ENCODE data around the gene ZNF226. TPM values are rescaled to one million over a fixed set of nuclear protein-coding genes. Genes with fewer than 3 reads are reported as not detected.
"Not testable (repeated sequence)": the region's sequence is repeated elsewhere in the genome, so short reads cannot be mapped to it uniquely, and the experiment has no call there.

Gene ZNF226
- polyA plus RNA-seq (2013, experiment 1 of 2; ENCODE audit: insufficient read length) = 12.8 TPM
- polyA plus RNA-seq (2013, experiment 2 of 2; ENCODE audit: insufficient read length) = 11.0 TPM

DNA sequence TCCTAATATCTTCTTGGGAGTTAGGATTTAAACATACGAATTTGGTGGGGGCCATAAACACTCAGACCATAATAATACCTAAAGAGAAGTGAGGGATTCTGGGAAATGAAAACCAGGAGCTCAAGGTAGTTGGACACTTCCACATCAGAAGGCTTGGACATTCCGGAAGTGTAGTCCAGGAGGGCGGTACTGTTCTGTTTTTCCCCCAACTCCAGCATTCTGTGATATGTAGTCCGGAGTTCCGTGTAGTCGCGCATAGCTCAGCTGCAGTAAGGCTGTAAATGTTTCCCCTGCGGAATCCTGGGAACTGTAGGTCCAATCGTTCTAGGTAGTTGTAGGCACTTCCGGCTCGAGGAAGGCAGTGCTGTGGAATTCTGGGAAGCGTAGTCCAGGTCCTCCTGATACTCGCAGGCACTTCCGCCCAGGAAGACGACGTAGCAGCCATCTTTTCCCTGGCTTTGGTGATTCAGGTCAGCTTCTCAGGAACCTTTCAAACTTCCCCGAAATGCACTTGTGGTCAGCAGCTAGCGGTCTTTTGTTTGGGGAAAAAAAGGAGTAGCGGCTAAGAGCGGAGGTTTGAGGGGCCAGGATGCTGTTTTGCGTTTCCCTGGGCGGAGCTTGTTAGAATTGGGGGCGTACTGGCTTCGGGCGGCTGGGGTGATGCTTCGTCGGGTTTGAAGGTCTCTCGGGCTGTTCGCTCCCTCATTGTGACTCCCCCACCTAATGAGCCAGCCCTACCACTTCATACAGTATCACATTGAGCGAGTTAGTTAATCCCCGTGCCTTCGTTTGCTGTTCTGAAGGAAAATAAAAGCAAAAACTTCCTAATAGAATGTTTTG, at the start of gene ZNF226:
TSS of gene ZNF226 (plus strand) at position 428 of the 840 bp plus-strand sequence. CDS start 4,981 bp downstream, outside the sequence.
- peak; percentile 99 for DNase-seq

DNA sequence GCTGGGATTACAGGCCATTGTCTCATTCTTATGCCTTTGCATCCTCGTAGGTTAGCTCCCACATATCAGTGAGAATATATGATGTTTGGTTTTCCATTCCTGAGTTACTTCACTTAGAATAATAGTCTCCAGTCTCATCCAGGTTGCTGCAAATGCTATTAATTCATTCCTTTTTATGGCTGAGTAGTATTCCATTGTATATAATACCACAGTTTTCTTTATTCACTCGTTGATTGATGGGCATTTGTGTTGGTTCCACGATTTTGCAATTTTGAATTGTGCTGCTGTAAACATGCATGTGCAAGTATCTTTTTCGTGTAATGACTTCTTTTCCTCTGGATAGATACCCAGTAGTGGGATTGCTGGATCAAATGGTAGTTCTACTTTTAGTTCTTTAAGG, 43.7 kb upstream of the ZNF226 start:
- DNase-seq = not testable (repeated sequence)

DNA sequence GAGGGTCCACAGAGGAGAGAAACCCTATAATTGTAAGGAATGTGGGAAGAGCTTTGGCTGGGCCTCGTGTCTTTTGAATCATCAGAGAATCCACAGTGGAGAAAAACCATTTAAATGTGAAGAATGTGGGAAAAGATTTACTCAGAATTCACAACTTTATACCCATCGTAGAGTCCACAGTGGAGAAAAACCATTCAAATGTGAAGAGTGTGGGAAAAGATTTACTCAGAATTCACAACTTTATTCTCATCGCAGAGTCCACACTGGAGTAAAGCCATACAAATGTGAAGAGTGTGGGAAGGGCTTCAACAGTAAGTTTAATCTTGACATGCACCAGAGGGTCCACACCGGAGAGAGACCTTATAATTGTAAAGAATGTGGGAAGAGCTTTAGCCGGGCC, 32.9 kb upstream of the ZNF226 start:
- DNase-seq = no peak

DNA sequence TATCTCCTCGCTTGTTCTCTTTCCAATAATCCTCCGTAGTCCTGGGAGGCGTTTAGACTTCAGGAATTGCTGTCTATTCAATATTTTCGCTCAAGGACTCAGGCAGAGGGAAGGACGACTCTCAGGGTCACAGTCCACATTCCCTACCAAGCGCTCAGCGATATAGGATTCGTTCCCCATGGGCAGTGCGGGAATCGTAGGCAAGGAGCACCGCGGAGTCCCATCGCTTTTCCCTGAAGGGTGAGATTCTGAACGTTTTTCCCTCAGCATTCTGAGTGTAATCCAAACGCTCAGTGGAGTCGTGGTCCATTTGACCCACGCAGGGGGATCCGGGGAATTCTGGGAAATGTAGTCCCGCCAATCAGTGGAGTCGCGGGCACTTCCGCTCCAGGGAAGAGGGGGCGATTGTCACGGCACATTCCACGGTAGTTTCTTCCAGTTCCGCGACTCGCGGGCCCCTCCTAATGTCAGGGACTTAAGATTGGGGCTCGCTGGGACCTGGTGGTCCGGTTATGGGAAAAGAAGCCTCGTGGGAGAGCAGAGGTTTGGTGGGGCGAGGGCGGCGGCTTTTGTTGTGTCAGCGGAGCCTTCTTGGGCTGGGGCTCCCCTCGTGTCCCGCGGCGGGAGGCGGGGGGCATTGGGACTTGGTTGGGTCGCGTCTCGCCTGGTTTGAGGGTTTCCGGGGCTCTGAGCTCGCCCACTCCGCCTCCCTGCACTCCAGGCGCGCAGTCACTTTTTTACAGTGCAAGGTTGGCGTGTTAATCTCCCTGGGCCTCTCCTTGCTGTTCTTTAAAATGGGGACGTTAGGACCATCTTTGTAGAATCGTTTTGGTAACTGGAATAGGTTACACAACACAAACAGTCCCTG, 23.5 kb upstream of the ZNF226 start, which contains the start of gene ZNF234:
TSS of gene ZNF234 (plus strand) at position 364 of the 868 bp plus-strand sequence. CDS start 3,079 bp downstream, outside the sequence.
- DNase-seq = peak; percentile 88

DNA sequence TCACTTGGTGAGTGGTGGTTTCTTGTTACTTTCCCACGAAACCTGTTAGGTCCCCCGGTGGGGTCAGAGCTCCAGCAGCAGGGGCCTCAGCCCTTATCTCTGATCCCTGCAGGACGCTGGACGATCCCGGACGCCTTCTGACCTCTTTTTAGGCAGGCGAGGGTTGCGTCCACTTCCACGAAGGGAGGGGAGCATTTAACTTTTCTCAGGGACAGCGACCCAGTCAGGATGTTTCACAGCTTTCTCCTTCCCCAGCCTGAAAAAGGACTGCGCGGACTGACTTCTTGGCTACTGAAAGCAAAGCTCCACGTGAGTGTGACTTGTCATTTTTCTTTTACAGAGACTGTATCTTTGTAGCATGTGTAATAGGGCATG, 22.9 kb upstream of the ZNF226 start:
- DNase-seq = peak; percentile 8

DNA sequence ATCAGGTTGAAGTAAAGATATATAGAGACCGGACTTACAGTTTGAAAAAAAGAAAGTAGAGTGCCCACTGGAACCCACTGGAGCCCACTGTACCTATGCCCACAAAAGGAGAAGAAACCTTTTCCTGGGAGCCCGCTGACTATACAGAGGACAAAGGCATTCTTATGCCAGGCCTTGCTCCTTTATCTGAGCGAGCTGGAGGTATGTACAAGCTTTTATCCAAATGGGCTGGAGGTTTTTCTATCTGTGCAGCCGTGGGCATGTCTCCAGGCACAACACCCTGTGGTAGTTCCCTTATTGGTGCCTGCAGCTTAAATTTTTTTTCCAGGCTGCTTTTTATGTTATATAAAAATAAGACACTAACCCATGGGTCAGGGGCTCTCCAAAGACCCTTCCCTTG, 15.1 kb upstream of the ZNF226 start:
- no peak for DNase-seq

DNA sequence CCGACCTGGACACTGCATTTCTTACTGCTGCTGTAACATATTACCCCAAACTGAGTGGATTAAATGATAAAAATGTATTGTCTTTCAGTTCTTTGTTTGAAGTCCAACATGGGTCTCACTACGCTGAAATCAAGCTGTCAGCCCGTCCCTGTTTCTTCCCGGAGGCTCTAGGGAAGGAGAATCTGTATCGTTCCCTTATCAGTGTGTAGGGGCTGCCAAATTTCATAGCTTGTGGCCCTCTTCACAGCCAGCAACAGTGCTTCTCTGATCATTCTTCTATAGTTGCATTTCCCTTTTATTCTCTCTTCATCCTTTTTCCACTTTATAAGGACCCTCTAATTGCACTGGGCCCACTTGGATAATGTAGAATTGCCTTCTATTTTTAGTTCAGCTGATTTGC, 13.4 kb upstream of the ZNF226 start:
- DNase-seq = no peak

DNA sequence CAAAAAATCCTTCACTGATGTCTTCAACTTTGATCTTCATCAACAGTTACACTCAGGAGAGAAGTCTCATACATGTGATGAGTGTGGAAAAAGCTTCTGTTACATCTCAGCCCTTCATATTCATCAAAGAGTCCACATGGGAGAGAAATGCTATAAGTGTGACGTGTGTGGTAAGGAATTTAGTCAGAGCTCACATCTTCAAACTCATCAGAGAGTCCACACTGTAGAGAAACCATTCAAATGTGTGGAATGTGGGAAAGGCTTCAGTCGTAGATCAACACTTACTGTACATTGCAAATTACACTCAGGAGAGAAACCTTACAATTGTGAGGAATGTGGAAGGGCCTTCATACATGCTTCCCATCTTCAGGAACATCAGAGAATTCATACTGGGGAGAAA, 8.4 kb upstream of the ZNF226 start:
- no peak for DNase-seq

DNA sequence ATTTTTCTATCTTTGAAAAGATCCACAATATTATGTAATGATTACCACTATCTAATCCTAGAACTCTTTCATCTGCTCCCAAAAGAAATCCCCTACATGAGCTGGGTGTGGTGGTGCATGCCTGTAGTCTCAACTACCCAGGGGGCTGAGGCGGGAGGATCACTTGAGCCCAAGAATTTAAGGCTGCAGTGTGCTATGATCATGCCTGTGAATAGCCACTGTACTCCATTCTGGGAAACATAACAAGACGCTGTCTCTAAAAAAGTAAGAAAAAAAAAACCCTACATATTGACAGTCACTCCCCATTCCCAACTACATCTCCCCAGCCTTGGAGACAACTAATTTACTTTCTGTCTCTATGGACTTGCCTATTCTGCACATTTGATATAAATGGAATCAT, 1.1 kb upstream of the ZNF226 start:
- no peak for DNase-seq

DNA sequence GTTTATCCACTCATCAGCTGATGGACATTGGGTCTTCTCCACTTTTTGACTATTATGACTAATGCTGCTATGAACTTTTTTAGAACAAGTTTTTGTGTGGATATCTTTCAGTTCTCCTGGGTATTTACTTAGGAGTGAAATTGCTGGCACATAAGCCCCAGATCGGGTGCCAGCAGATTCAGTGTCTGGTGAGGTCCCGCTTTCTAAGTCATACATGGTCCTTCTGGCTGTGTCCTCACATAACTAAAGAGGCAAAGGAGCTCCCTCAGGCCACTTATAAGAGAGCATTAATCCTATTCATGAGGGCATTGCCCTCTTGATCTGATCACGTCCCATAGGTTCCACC, 600 bp upstream of the ZNF226 start:
- DNase-seq = no peak

DNA sequence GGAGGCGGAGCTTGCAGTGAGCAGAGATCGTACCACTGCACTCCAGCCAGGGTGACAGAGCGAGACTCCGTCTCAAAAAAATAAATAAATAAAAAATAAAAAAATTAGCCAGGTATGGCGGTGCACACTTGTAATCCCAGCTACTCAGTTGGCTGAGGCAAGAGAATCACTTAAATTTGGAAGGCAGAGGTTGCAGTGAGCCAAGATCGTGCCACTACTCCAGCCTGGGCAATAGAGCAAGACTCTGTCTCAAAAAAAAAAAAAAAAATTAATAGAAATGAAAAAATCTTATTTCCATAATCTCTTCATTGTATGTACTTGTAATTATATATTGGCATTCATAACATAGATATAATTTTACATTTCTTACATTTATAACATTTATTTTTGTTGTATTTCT, 5.8 kb downstream of the ZNF226 start:
- DNase-seq = not testable (repeated sequence)

DNA sequence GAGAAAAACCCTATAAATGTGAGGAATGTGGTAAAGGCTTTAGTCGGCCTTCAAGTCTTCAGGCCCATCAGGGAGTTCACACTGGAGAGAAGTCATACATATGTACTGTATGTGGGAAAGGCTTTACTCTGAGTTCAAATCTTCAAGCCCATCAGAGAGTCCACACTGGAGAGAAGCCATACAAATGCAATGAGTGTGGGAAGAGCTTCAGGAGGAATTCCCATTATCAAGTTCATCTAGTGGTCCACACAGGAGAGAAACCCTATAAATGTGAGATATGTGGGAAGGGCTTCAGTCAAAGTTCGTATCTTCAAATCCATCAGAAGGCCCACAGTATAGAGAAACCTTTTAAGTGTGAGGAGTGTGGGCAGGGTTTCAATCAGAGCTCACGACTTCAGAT, 11.7 kb downstream of the ZNF226 start:
- DNase-seq = no peak

DNA sequence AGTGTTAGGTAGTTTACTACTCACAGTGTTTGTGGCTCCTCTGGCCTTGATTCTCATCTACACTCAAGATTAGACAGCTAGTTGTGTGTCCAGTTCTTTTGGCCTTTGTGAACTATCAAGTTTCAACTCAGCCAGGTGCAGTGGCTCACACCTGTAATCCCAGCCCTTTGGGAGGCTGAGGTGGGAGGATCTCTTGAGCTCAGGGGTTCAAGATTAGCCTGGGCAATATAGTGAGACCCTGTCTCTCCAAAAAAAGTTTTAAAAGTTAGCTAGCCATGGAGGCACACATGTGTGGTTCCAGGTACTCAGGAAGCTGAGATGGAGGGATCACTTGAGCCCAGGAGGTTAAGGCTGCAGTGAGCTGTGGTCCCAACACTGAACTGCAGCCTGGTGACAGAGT, 16.1 kb downstream of the ZNF226 start:
- no peak for DNase-seq

DNA sequence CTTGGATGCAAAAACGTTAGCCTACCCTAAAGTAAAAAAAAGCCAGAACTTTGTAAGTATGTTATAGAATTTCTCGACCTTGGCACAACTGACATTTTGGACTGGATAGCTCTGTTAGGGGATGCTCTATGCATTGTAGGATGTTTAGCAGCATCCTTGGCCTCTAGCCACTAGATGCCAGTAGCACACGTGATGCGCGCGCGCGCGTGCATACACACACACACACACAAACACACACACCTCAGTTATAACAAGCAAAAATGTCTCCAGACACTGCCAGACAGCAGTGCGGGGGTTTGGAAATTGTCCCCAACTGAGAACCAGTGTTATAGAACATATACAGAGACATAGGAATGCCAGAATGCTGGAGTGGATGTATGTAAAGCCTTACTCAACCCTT, 17.2 kb downstream of the ZNF226 start:
- DNase-seq = no peak

DNA sequence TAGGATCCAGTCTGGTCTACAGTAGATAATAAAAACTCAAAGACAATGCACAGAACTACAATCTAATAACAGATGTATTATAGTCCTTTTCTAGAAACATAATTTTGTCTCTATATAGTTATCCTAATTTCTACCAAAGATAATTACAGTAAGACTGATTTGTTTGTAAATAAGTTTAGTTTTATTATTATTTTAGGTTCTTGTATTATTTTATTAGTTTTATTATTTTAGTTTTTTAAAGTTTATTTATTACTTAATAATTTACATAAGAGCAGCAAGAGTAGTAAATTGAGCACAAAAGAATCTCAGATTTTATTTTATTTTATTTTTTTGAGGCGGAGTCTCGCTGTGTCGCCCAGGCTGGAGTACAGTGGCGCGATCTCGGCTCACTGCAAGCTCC, 25.1 kb downstream of the ZNF226 start:
- no peak for DNase-seq

DNA sequence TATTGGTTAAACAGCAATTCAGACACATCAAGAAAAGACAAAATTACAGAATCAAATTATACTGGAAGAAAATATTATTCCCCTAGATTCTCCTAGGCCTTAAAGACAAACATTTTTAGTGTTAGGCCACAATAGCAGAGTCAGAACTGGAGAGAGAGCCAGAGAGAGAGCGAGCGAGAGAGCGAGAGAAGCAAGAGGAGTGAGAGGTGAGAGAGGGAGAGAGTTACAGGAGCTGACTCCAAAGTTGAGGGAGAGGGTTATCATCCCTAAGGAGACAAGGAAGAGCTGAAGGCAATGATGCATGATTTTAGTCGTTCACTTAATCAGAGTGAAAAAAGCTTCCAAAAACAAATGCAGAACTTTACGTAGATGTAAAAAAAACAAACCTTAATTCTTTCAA, 27.2 kb downstream of the ZNF226 start:
- no peak for DNase-seq

DNA sequence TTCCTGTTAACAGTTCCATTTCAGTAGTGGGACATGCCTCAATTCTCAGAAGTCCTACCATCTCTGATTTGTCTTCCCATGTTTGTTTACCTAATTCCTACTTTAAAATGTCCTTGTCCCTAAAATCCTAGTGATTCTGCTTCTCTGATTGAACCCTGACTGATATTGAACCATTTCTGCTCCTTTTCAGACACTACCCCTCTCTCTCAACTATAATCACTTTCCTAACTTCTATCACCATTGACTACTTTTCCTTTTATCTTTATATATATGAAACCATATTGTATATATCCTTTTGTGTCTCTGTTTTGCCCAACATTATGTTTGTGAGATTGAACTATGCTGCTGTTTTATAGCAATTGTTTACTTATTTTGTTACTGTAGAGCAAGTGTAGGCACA, 31.9 kb downstream of the ZNF226 start:
- DNase-seq = no peak

DNA sequence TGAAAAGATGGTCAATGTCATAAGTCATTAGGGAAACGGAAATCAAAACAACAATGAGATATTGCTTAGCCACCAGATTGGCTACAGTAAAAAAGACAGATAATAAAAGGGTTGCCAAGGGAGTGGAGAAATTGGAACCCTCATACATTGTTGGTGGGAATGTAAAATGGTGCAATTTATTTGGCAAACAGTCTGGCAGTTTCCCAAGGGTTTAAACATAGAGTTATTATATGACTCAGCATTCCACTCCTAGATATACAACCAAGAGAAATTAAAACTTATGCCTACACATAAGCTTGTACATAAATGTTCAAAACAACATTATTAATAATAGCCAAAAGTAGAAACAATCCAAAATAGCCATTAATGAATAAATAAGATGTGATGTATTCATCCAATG, 37.6 kb downstream of the ZNF226 start:
- peak; percentile 22 for DNase-seq

DNA sequence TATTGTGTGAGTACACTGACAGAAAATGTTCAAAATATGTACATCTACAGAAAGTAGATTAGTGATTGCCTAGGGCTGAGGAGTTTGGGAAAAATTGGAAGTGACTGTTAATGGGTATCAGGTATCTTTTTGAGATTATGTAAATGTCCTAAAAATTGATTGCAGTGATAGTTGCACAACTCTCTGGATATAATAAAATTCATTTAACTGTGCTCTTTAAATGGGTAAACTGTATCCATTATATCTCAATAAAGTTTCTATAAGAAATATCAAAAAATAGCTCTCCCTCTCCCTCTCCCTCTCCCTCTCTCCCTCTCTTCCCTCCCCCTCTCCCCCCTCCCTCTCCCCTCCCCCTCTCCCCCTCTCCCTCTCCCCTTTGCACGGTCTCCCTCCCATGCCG, 38.1 kb downstream of the ZNF226 start:
- no peak for DNase-seq

DNA sequence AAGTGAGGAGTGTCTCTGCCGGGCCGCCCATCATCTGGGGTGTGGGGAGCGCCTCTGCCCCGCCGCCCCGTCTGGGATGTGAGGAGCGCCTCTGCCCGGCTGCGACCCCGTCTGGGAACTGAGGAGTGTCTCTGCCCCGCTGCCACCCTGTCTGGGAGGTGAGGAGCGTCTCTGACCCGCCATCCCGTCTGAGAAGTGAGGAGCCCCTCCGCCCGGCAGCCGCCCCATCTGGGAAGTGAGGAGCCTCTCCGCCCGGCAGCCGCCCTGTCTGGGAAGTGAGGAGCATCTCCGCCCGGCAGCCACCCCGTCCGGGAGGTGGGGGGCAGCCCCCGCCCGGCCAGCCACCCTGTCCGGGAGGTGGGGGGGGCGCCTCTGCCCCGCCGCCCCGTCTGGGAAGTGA, 39.0 kb downstream of the ZNF226 start:
- not testable (repeated sequence) for DNase-seq

DNA sequence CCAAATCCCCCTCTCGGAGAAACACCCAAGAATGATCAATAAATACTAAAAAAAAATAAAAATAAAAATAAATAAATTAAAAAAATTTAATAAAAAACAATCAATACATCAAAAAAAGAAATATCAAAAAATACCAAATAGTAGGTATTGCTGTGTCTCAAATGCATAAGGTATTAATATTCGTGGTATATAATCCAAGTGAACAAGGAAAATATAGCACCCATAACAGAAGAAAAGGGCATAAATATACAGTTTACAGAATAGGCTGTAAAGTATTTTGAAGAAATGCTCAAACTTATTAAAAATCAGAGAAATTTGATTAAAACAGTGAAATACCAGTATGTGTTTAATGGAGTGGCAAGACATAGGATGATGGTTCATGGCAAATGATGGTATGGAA, 39.9 kb downstream of the ZNF226 start:
- no peak for DNase-seq

DNA sequence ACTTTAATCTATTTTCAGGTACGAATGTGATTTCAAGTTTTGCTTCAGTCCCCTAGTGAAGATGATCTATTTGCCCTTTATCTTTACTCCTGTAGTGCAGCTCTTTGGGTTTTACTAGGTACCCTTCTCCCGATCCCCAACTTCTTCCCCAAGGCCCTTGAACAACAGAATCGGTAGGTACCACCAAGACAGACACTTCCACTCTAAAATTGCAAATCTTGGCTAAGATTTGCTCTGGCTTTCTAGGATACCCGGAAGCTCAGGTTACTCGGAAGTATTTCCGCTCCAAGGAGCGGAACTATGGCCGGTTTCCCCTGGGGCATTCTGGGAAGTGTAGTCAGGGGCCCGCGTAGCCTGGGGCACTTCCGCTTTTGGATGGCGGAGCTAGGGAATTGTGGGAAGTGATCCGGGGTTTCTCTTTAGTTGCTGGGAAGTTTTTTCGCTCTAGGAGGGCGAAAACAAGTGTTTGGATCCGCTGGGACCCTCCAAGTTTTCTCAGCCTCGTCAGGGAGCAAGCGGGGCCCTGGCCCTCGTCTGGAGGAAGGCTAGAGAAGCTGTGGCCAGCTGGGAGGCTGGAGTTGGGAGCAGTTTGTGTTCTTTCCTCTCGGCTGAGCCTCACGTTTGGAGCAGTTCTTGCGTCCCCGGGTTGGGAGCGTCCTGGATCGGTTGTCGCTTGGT, 42.4 kb downstream of the ZNF226 start:
- peak; percentile 97 for DNase-seq

DNA sequence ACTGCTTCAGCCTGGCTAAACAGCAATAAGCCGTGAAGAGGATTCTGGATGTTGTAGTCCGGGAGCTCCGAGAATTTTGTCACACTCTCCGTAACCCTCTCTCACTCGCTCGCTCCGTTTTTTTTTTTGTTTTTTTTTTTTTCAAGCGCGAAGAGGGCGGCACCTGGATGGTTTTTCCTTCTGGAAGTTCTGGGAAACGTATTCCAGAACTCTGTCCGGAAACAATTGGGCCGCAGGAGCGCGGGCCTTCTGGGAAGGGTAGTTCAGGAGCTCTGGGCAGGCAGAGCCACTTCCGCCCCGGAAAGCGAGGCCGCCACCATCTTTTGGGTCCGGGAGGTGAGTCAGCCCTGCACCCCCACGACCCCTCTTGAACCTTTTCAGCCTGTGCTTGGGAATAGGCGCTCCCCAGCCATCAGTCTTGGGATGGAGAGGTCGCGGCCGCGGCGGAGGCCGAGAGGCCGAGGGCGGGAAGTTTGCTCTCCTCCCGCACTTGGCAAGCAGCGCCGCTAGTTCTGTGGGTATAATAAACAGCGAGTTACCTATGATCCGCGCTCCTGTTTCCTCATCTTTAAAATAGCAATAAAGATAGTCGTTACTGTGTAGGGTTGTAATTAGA, 47.5 kb downstream of the ZNF226 start, which contains the start of gene ZNF227:
TSS of gene ZNF227 (plus strand) at position 283 of the 616 bp plus-strand sequence. CDS start 5,261 bp downstream, outside the sequence.
- DNase-seq = peak; percentile 98

Measured in fibroblast of skin of scalp (primary cell).